ENCODE data around the gene LRP1B.
"Not testable (repeated sequence)": the region's sequence is repeated elsewhere in the genome, so short reads cannot be mapped to it uniquely, and the experiment has no call there.

Gene LRP1B

DNA sequence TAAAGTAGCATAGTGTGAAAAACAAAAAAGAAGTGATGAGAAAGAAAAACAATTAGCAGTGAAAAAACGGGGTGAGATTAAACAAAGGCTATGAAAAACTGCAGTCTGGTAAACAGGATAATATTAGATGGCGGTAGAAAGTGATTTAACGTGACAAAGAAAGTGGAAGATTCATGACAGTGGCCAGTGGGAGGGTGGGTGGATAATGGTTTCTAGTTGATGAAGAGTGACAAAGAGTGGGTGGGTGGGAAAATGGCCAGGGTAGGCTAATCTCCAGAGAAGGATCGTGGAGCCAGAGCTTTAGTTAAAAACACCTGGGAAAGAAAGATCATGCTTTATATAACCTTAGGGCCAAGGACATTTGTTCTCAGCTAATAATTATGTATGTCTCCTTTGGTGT is 1667.8 kb downstream of the LRP1B start:
- DNase-seq: no peak

- DNase-seq: no peak
These were observed 1673.3 kb downstream of the LRP1B start for GRCh38 chr2:140457483-140457882.

DNA sequence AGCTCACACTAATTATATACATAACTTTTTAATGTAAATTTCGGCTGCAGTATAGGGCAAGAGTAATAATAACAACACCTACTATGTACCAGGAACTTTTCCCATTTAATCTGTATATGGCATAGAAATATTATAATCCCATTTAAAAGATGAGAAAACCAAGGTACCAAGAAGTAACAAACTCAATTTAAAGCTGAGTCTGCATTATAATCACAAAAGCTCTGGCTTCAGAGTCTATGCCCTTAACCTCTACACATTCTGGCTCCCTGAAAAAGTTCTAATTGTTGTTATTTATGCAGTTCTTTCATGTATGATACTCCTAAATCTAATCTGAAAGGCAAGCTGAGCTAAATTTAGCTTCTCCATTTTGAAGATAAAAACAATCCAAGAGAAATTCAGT is 1675.5 kb downstream of the LRP1B start:
- DNase-seq: no peak

GRCh38 chr2:140454717-140455116 is 1676.1 kb downstream of the LRP1B start:
- no peak for DNase-seq

- no peak for DNase-seq
These were observed 1679.5 kb downstream of the LRP1B start for GRCh38 chr2:140451324-140451723.

GRCh38 chr2:140442319-140442718 is 1688.5 kb downstream of the LRP1B start:
- DNase-seq: no peak

GRCh38 chr2:140440815-140441214 is 1690.0 kb downstream of the LRP1B start:
- no peak for DNase-seq

- no peak for DNase-seq
These were observed 1693.9 kb downstream of the LRP1B start for GRCh38 chr2:140436936-140437335.

DNA sequence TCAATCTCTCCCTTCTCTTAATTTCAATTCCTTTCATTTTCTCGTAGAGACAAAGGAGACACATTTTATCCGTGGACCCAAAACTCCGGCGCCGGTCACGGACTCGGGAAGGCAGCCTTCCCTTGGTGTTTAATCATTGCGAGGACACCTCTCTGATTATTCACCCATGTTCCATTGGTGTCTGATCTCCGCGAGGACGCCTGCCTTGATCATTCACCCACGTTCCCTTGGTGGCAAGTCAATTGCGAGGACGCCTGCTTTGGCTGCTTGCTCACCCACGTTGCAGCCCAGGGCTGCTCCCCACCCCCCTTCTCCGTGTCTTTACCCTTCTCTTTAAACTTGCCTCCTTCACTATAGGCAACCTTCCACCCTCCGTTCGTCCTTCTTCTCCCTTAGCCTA is 1703.8 kb downstream of the LRP1B start:
- not testable (repeated sequence) for DNase-seq

DNA sequence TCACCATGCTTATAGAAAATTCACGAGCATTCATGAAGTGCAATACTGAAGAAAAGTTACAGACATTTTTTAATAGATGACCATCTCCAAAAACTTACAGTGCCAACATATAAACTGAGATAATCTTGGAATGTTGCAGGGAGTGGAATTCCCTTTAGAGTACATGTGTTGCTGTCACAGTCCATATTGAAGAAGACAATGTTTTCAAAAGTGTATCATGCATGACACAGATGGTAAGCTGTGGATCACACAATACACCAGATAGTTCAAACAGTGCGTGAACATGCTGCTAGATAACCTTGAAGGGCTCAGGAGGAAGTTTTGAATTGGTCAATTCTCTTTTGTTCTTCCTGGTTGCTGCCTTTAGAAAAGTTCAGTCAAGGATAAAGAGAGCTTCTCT is 1706.3 kb downstream of the LRP1B start:
- DNase-seq: no peak

- no peak for DNase-seq
These were observed 1708.1 kb downstream of the LRP1B start for GRCh38 chr2:140422759-140423158.

DNA sequence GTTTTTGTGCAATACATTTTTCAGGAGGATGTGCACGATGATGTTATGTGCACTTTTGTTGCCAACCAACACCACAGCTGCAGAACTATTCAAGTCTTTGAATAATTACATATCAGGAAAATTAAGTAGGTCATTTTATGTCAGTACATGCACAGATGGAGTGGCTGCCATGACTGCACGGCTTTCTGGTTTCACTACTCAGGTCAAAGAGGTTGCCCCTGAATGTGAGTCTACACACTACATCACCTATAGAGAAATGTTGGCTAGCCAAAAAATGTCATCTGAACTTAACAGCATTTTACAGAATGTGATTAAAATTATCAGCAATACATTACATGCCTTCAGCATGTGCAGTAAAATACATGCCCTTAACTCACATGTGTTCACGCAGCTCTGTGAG is 1713.3 kb downstream of the LRP1B start:
- DNase-seq: no peak

- DNase-seq: no peak
These were observed 1714.2 kb downstream of the LRP1B start for GRCh38 chr2:140416577-140416976.

DNA sequence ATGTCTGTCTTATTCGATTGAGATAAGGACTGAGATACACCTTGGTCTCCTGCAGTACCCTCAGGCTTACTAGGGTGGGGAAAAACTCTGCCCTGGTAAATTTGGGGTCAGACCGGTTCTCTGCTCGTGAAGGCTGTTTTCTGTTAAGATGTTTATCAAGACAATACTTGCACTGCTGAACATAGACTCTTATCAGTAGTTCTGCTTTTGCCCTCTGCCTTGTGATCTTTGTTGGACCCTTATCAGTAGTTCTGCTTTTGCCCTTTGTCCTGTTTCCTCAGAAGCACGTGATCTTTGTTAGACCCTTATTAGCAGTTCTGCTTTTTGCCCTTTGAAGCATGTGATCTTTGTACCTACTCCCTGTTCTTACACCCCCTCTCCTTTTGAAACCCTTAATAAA is 1715.8 kb downstream of the LRP1B start:
- DNase-seq: not testable (repeated sequence)

DNA sequence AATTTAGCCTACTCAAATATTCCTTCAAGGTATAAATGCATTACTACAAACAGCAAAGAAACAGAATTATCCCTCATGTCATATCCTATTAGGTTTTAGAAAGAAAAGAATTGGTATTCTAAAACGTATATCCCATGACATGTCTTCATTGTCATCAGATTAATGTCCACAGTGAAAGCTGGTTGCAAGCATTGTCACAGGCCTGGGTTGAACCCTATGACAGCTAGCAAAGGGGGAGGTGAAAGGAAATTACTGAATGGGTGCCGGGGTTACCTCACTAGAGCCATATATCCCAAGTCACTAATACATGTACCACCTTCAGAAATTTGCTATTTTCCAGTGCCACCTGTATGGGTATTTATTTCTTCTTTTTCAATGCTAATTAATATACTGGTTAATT is 1720.1 kb downstream of the LRP1B start:
- no peak for DNase-seq

GRCh38 chr2:140401056-140401455 is 1729.8 kb downstream of the LRP1B start:
- DNase-seq: no peak

- DNase-seq: no peak
These were observed 1738.0 kb downstream of the LRP1B start for GRCh38 chr2:140392824-140393223.

DNA sequence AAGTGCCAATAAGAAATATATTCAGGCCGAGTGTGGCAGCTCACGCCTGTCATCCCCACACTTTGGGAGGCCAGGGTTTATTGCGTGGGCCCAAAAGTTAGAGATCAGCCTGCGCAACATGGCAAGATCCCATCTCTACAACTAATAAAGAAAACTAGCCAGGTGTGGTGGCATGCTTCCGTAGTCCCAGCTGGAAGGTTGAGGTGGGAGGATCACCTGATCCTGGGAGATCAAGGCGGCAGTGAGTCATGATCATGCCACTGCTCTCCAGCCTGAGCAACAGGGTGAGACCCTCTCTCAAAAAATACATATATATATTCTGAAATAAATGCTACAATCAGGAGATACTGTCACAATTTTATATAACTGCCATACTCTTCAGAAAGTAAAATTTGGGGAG is 1745.9 kb downstream of the LRP1B start:
- DNase-seq: no peak

GRCh38 chr2:140383781-140384180 is 1747.0 kb downstream of the LRP1B start:
- no peak for DNase-seq

DNA sequence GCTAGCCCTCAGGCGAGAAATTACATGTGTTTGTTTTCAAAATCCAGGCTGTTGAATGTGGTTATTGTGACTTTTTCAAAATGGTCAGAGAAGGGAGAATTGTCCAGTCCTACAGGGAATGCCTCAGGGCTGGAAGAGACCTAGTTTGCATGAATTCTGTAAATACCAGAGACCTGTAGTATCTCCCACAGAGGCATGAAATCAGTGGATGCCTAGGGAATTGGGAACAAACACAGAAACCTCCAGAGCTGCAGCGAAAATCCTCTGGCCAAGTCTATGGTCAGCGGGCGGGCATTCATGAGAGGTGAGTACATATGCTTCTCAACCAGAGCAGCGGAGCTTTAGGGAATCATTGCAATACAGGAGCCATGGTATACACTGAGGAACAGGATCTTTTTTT is 1754.1 kb downstream of the LRP1B start:
- no peak for DNase-seq

DNA sequence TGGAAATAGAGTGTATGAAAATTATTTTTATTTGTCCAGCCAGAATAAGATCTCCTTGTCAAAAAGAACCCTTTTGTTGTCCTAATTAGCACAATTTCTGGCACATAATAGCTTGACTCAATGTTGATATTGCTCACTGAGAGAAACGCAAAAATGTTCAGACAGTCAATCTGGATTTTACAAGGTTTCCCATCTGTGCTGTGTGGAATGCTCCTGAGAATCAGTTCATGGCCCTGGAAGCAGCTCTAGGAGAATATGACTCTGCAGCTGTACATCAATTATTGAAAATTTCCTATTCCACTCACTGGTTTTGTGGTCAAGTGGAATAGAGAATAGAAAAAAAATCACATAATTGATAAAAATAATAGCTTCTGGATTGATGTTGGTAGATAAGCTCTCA is 1767.7 kb downstream of the LRP1B start:
- no peak for DNase-seq

- DNase-seq: no peak
These were observed 1768.5 kb downstream of the LRP1B start for GRCh38 chr2:140362361-140362760.

DNA sequence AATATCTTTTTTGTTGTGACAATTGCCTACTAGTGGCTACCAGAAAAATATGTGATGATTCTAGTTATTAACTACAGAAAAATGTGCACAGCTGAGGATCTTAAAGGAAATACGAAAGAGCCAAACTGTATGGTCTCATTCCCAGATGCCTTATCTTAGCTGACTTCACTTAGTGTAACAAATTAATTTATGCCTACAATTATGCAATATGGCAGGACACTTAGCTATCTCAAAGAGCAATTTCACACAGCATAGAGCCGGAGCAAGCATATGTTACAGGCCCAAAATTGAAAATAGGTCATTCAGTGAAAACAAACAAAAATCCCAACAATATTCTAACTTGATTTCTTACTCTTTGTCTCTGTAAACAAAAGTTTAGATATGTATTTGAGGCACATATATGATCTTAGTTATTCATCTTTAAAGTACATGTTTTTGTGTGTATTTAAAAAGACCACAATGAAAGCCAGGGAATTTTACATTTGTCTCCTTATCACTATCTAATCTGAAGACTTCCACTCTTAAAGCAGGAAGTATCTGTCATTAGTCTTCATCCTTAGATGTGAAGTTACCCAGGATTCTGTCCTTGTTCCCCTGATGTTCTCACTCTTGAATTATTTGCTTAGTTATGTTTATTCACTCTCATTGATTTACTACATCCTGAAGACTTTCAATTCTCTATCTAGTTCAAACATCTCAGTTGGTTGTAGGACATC is 1771.6 kb downstream of the LRP1B start:
- no peak for DNase-seq

- DNase-seq: no peak
These were observed 1774.1 kb downstream of the LRP1B start for GRCh38 chr2:140356697-140357096.

DNA sequence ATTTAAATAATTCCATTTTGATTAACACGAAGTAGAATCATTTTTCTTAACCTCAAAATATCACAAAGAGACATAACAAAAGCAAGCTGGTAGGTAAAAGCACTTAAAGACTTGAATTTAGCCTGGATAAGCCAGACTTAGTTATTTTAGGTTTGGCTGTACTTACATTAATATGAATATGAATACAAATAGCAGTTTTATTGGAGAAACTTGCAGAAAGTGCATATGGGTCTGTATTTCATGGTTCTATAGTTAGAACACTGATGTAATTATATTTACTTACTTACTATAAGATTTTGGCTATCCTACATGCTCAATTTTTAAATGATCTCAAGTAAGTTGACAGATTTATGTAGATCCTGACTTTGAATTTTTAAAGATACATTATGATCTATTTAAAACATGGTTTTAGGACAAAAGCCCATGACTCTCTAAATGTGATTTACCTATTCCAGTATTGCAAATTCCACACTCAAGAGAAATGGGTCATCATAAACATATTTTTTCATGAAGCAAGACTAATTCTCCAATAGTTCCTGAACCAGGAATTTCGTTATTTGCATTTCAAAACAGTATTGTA is 1775.2 kb downstream of the LRP1B start:
- no peak for DNase-seq

Data from CD4-positive, alpha-beta T cell treated with Interferon alpha-2 for 1 hour (primary cell).